OCI-LY7 (cell line): ENCODE results near the gene MAP4. TPM values are rescaled to one million over a fixed set of nuclear protein-coding genes. Genes with fewer than 3 reads are reported as not detected.

Experiments used
- BruUV-seq: library from RNA; stranded (reverse); fragments of 400-500 nt; replicated peaks from 2 replicates; lab custom pipeline; 2021; lab: Mats Ljungman, UMichigan
- CTCF ChIA-PET: fragments of 300-600 bp; sonication (Branson Sonifier 250); formaldehyde crosslinking; loops from one replicate; lab custom pipeline; 2022; ENCODE audit warnings: antibody characterized with exemption; ENCODE audit not compliant: unreplicated experiment; lab: Charles Lee
- POLR2A ChIA-PET: fragments of 300-600 bp; sonication (Branson Sonifier 250); formaldehyde crosslinking; loops from one replicate; lab custom pipeline; 2022; ENCODE audit warnings: antibody characterized with exemption; lab: Charles Lee
- DNase-seq: peaks from one replicate; pipeline ENCODE4 v3.0.0-alpha.2; 2015; ENCODE audit warnings: low spot score
- H2AFZ ChIP-seq: fragments of 200-600 bp; sonication (generic), shearing (Covaris generic); 2 replicates; pipeline ENCODE4 v1.6.1; 2014; ENCODE audit warnings: mild to moderate bottlenecking, antibody characterized with exemption, low read length, moderate library complexity
- H3K27ac ChIP-seq: fragments of 200-600 bp; sonication (generic); 2 replicates; pipeline ENCODE4 v1.5.1; 2014; ENCODE audit warnings: mixed run types, low read depth, mild to moderate bottlenecking, moderate library complexity, low read length, inconsistent platforms; ENCODE audit not compliant: poor library complexity, severe bottlenecking
- H3K36me3 ChIP-seq: fragments of 200-600 bp; sonication (generic); 2 replicates; pipeline ENCODE4 v1.6.1; 2014; ENCODE audit warnings: mild to moderate bottlenecking, antibody characterized with exemption, low read length, moderate library complexity, mixed read lengths; ENCODE audit not compliant: insufficient read depth
- H3K4me1 ChIP-seq: fragments of 200-600 bp; sonication (generic); 2 replicates; pipeline ENCODE4 v1.5.1; 2014; ENCODE audit warnings: mild to moderate bottlenecking, low read length; ENCODE audit not compliant: insufficient read depth, poor library complexity, severe bottlenecking
- H3K4me2 ChIP-seq: fragments of 200-600 bp; sonication (generic); 2 replicates; pipeline ENCODE4 v1.6.1; 2014; ENCODE audit warnings: mild to moderate bottlenecking, low read length
- H3K4me3 ChIP-seq: fragments of 200-600 bp; sonication (generic); 2 replicates; pipeline ENCODE4 v1.5.1; 2014; ENCODE audit warnings: mild to moderate bottlenecking, low read depth, low read length; ENCODE audit not compliant: poor library complexity, severe bottlenecking
- H3K79me2 ChIP-seq: fragments of 200-600 bp; sonication (generic); 2 replicates; pipeline ENCODE4 v1.6.1; 2016; ENCODE audit warnings: low read depth, mild to moderate bottlenecking, low read length, moderate library complexity, mixed read lengths; ENCODE audit not compliant: insufficient read depth
- H3K9me2 ChIP-seq: fragments of 200-600 bp; sonication (generic); 2 replicates; pipeline ENCODE4 v1.6.1; 2016; ENCODE audit warnings: mild to moderate bottlenecking, low read length, mixed read lengths; ENCODE audit not compliant: insufficient read depth
- H3K9me3 ChIP-seq: fragments of 200-600 bp; sonication (generic); 2 replicates; pipeline ENCODE4 v1.6.1; 2014; ENCODE audit warnings: mild to moderate bottlenecking, mixed run types, low read length, mixed read lengths
- H4K20me1 ChIP-seq: fragments of 200-600 bp; sonication (generic); 2 replicates; pipeline ENCODE4 v1.6.1; 2014; ENCODE audit warnings: mild to moderate bottlenecking, antibody characterized with exemption, low read length, moderate library complexity, mixed read lengths; ENCODE audit not compliant: insufficient read depth
- EZH2phosphoT487 ChIP-seq: fragments of 200-600 bp; sonication (generic); IDR thresholded peaks from 2 replicates; pipeline ENCODE4 v1.6.1; 2018; ENCODE audit warnings: low read depth, borderline replicate concordance, mild to moderate bottlenecking, mixed run types, antibody characterized with exemption, low read length, moderate library complexity, mixed read lengths
- intact Hi-C: fragments of 100-400 bp; cut with micrococcal nuclease; formaldehyde crosslinking; loops from one replicate; pipeline ENCODE4 v1.10.0; 2022; ENCODE audit not compliant: unreplicated experiment
- total RNA-seq, 2 experiments: library from RNA; depleted of rRNA in 1 of 2; stranded (reverse); fragments of >200 nt in 1 of 2; shearing (Covaris generic) in 1 of 2; gene quantifications; 2 replicates each; pipeline ENCODE4 v1.2.3, GENCODE V29; 2014 to 2022
- TF ChIP-seq, protein P1 (sequence below): fragments of 200-600 bp; sonication (generic); conservative IDR thresholded peaks from 2 replicates; pipeline ENCODE4 v1.5.1; 2014; ENCODE audit warnings: mild to moderate bottlenecking, antibody characterized with exemption, low read length, moderate library complexity, mixed read lengths

The MAP4 gene
- total RNA-seq, 2 experiments from 2014 or later = 26.1 to 78.4 TPM

DNA sequence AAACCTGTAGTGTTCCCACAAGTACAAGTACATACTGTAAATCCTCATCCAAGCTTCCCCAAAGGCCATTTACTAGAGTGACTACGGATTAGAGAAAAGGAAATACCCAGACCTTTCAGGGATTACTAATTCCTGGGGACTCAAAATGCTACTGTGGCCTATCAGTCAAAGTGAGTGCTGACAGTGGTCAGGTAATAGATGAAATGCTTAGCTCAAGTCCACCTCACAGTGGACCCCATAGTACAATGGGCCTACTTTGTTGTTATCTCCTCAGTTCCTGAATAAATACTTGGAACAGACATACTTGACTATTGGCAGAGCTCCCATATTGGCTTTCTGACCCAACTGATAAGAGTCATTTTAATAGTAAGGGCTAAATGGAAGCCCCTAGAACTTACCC is 61.6 kb downstream of the MAP4 start:
- POLR2A ChIA-PET = interaction anchor here (0.8 kb wide), 1 partner anchor 47 kb away, joined by 3 read pairs; no protein-coding TSS in a partner anchor
- Histone ChIP-seq H2AFZ (no peak overlapping the region), H3K4me1 (no peaks in the 10 kb centered on the region), H3K4me3 (no peak overlapping the region), H3K4me2 (no peak overlapping the region), H3K9me3 (no peaks in the 10 kb centered on the region), H3K9me2 (no peaks in the 10 kb centered on the region), H3K27ac (no peak overlapping the region), H4K20me1 (no peaks in the 10 kb centered on the region), H3K79me2 (no peaks in the 10 kb centered on the region), H3K36me3 (no peaks in the 10 kb centered on the region)
- no peak for TF ChIP-seq EZH2phosphoT487
- TF ChIP-seq, protein P1, sequence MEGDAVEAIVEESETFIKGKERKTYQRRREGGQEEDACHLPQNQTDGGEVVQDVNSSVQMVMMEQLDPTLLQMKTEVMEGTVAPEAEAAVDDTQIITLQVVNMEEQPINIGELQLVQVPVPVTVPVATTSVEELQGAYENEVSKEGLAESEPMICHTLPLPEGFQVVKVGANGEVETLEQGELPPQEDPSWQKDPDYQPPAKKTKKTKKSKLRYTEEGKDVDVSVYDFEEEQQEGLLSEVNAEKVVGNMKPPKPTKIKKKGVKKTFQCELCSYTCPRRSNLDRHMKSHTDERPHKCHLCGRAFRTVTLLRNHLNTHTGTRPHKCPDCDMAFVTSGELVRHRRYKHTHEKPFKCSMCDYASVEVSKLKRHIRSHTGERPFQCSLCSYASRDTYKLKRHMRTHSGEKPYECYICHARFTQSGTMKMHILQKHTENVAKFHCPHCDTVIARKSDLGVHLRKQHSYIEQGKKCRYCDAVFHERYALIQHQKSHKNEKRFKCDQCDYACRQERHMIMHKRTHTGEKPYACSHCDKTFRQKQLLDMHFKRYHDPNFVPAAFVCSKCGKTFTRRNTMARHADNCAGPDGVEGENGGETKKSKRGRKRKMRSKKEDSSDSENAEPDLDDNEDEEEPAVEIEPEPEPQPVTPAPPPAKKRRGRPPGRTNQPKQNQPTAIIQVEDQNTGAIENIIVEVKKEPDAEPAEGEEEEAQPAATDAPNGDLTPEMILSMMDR = no peak
- no TSS peak for BruUV-seq
- intact Hi-C loops = no loop called here
- CTCF ChIA-PET = interaction anchor here (0.5 kb wide), 1 partner anchor 502 kb away, joined by 3 read pairs; no protein-coding TSS in a partner anchor
- no peak for DNase-seq

DNA sequence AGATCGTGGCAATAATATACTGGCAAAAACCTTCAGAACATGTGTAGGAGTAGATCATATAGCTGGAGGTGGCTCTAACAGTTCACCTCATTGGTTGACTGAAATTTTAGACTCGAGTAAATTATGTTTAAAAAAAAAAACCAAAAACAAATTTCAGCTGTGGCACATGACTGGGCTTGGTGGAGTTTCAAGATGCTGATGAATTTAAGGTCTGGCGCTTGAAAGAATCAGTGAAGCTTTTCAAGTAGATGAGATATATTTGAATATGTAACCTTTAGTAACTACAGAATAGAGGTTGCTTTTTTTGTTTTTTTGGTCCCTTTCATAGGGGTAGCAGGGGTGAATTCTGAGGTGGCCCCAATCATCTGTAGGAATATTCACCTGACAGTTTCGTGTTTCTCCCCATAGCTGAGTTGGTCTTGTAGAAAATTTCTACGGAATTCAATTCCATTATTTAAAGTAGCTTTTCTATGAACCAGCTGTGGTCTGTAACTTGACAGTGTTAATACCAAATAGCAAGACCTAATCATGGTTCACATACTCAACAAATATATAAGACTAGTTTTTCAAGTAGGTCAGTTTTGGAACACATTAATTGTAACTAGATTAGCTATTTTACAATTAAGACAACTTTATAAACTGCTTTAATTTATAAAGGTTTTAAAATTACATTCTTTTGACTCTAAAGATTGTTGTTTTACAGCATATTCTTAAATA is 65.6 kb downstream of the MAP4 start:
- CTCF ChIA-PET = no interaction called here

More for the DNA sequence above, 65.6 kb downstream of the MAP4 start:
- Histone ChIP-seq H3K79me2 (no peaks in the 10 kb centered on the region), H2AFZ (no peak overlapping the region), H3K27ac (no peak overlapping the region), H3K9me3 (no peaks in the 10 kb centered on the region), H3K4me2 (no peak overlapping the region), H3K36me3 (no peaks in the 10 kb centered on the region), H4K20me1 (no peaks in the 10 kb centered on the region), H3K4me1 (no peaks in the 10 kb centered on the region), H3K4me3 (no peak overlapping the region), H3K9me2 (no peaks in the 10 kb centered on the region)
- no TSS peak for BruUV-seq
- POLR2A ChIA-PET = interaction anchor here (0.6 to 1.2 kb wide), 3 partner anchors 23 to 205 kb away, joined by 3 to 6 read pairs (median 5); no protein-coding TSS in a partner anchor
- DNase-seq = no peak
- intact Hi-C loops = no loop called here
- TF ChIP-seq, protein P1 = no peak
- no peak for TF ChIP-seq EZH2phosphoT487
